BE2C (cell line): ENCODE data around the gene FBXW12.
"Not testable (repeated sequence)": the region's sequence is repeated elsewhere in the genome, so short reads cannot be mapped to it uniquely, and the experiment has no call there.

Experiments
- DNase-seq: peaks from one replicate; pipeline ENCODE4 v3.0.0-alpha.2; 2020
- H3K27me3 ChIP-seq: fragments of 250-450 bp; sonication (Bioruptor Pico); 2 replicates; pipeline ENCODE4 v1.5.1; 2020; ENCODE audit warnings: mild to moderate bottlenecking
- H3K36me3 ChIP-seq: fragments of 250-450 bp; sonication (Bioruptor Pico); 2 replicates; pipeline ENCODE4 v1.5.1; 2020; ENCODE audit warnings: mild to moderate bottlenecking
- H3K4me1 ChIP-seq: fragments of 250-450 bp; sonication (Bioruptor Pico); 2 replicates; pipeline ENCODE4 v1.5.1; 2020
- H3K4me3 ChIP-seq: 2 replicates; pipeline ENCODE4 v1.5.1; 2011; ENCODE audit warnings: low read depth, low read length
- H3K9me3 ChIP-seq: fragments of 250-450 bp; sonication (Bioruptor Pico); 2 replicates; pipeline ENCODE4 v1.5.1; 2020
- CTCF ChIP-seq: IDR thresholded peaks from 2 replicates; pipeline ENCODE4 v1.5.1; 2012; ENCODE audit warnings: mild to moderate bottlenecking, low read depth, low read length

The FBXW12 gene

GRCh38 chr3:48397767-48398681 is 26.0 kb downstream of the FBXW12 start:
- TF ChIP-seq CTCF: no peak

GRCh38 chr3:48398701-48399386 is 26.8 kb downstream of the FBXW12 start:
- no peak for DNase-seq
- Histone ChIP-seq H3K9me3 (no peaks in the 10 kb centered on the region), H3K36me3 (no peaks in the 10 kb centered on the region), H3K27me3 (no peaks in the 10 kb centered on the region), H3K4me3 (no peak overlapping the region), H3K4me1 (no peaks in the 10 kb centered on the region)
- TF ChIP-seq CTCF: no peak

More at GRCh38 chr3:48397767-48398681, 26.0 kb downstream of the FBXW12 start:
- H3K4me1 ChIP-seq: no peaks in the 10 kb centered on the region
- H3K27me3 ChIP-seq: no peaks in the 10 kb centered on the region
- no peaks in the 10 kb centered on the region for H3K36me3 ChIP-seq
- no peak for DNase-seq
- no peaks in the 10 kb centered on the region for H3K9me3 ChIP-seq
- no peak overlapping the region for H3K4me3 ChIP-seq

GRCh38 chr3:48399387-48400172 is 27.6 kb downstream of the FBXW12 start:
- DNase-seq: no peak
- Histone ChIP-seq H3K27me3 (no peaks in the 10 kb centered on the region), H3K36me3 (no peaks in the 10 kb centered on the region), H3K4me1 (no peaks in the 10 kb centered on the region), H3K4me3 (no peak overlapping the region), H3K9me3 (no peaks in the 10 kb centered on the region)
- no peak for TF ChIP-seq CTCF

- Histone ChIP-seq H3K27me3 (no peaks in the 10 kb centered on the region), H3K36me3 (no peaks in the 10 kb centered on the region), H3K4me3 (no peak overlapping the region), H3K9me3 (no peaks in the 10 kb centered on the region), H3K4me1 (no peaks in the 10 kb centered on the region)
- TF ChIP-seq CTCF: peak; percentile 58
- DNase-seq: peak; percentile 36
Observed at GRCh38 chr3:48400824-48401433, 28.9 kb downstream of the FBXW12 start.

GRCh38 chr3:48401434-48401901 is 29.4 kb downstream of the FBXW12 start:
- not testable (repeated sequence) for H3K27me3 ChIP-seq, H3K4me3 ChIP-seq, DNase-seq, H3K4me1 ChIP-seq, H3K9me3 ChIP-seq, H3K36me3 ChIP-seq

GRCh38 chr3:48402281-48402732 is 30.3 kb downstream of the FBXW12 start:
- no peaks in the 10 kb centered on the region for H3K27me3 ChIP-seq
- TF ChIP-seq CTCF: no peak
- no peaks in the 10 kb centered on the region for H3K36me3 ChIP-seq
- H3K4me3 ChIP-seq: no peak overlapping the region
- no peak for DNase-seq
- H3K9me3 ChIP-seq: no peaks in the 10 kb centered on the region
- H3K4me1 ChIP-seq: no peaks in the 10 kb centered on the region
